Measurements from ENCODE around the gene KCNA1. TPM values are rescaled to one million over a fixed set of nuclear protein-coding genes. Genes with fewer than 3 reads are reported as not detected.

KCNA1 gene
- total RNA-seq, 1 experiment from 2014 or later, result not detected

- DNase-seq (ENCODE audit: low read depth, low spot score) (no peak), ATAC-seq (no peak)
- no peaks in the 10 kb centered on the region for H3K36me3 ChIP-seq (ENCODE audit: control insufficient read depth, insufficient read depth, low read length)
- ChIA-PET CTCF (no interaction called here), POLR2A (no interaction called here)
- H3K4me1 ChIP-seq (ENCODE audit: control insufficient read depth, insufficient read depth, low read length), result no peaks in the 10 kb centered on the region
- no peaks in the 10 kb centered on the region; the same call in 1 of the 2 replicates for H3K27me3 ChIP-seq (ENCODE audit: control insufficient read depth, insufficient read depth, low read length)
- in situ Hi-C loops (cut with HindIII; ENCODE audit: low pct_unique_long_range_greater_than_20kb, low sequenced_read_pairs), result no loop called here
- intact Hi-C loops (cut with micrococcal nuclease; ENCODE audit: unreplicated experiment), result no loop called here
- no TSS peak for BruUV-seq (replicated peaks)
- H3K27ac ChIP-seq (ENCODE audit: low read length), result no peak overlapping the region
- no peaks in the 10 kb centered on the region for H3K9me3 ChIP-seq (ENCODE audit: control insufficient read depth, insufficient read depth, low read depth, low read length)
- TF ChIP-seq CTCF (IDR thresholded peaks at IDR 0.05), result no peak
- TF ChIP-seq POLR2AphosphoS5 (IDR thresholded peaks at IDR 0.05; ENCODE audit: low read depth, low read length), result no peak
- H3K4me3 ChIP-seq (ENCODE audit: low read depth in 2 of 2, low read length in 2 of 2), result no peak overlapping the region
Observed at GRCh38 chr12:4939418-4940023, 29.8 kb downstream of the KCNA1 start.

GRCh38 chr12:4943067-4943937, 33.6 kb downstream of the KCNA1 start:
- BruUV-seq (replicated peaks), result no TSS peak
- Histone ChIP-seq H3K27me3 (ENCODE audit: control insufficient read depth, insufficient read depth, low read length) (no peaks in the 10 kb centered on the region; the same call in 1 of the 2 replicates), H3K27ac (ENCODE audit: low read length) (no peak overlapping the region), H3K4me1 (ENCODE audit: control insufficient read depth, insufficient read depth, low read length) (no peaks in the 10 kb centered on the region), H3K36me3 (ENCODE audit: control insufficient read depth, insufficient read depth, low read length) (no peaks in the 10 kb centered on the region), H3K9me3 (ENCODE audit: control insufficient read depth, insufficient read depth, low read depth, low read length) (no peaks in the 10 kb centered on the region), H3K4me3 (ENCODE audit: low read depth in 2 of 2, low read length in 2 of 2) (no peak overlapping the region)
- in situ Hi-C loops (cut with HindIII; ENCODE audit: low pct_unique_long_range_greater_than_20kb, low sequenced_read_pairs) (no loop called here), intact Hi-C loops (cut with micrococcal nuclease; ENCODE audit: unreplicated experiment) (no loop called here)
- POLR2A ChIA-PET, result no interaction called here
- DNase-seq (ENCODE audit: low read depth, low spot score), result no peak
- no peak for ATAC-seq
- CTCF ChIA-PET, result no interaction called here
- TF ChIP-seq SIN3A (IDR thresholded peaks at IDR 0.05; ENCODE audit: borderline replicate concordance, insufficient read depth, low read depth, low read length) (no peak), CTCF (IDR thresholded peaks at IDR 0.05) (no peak), REST (IDR thresholded peaks at IDR 0.05; ENCODE audit: insufficient read depth in 1 of 2, low read depth in 2 of 2, low read length in 1 of 2) (no peak), TCF7L2 (IDR thresholded peaks at IDR 0.05; ENCODE audit: low read depth, low read length) (no peak), POLR2AphosphoS5 (IDR thresholded peaks at IDR 0.05; ENCODE audit: low read depth, low read length) (no peak)

Measured in Panc1 (cell line).